Suprapubic skin (tissue), 4 donors: ENCODE results near the gene FGF18. TPM values are rescaled to one million over a fixed set of nuclear protein-coding genes. Genes with fewer than 3 reads are reported as not detected.
"Not testable (repeated sequence)": the region's sequence is repeated elsewhere in the genome, so short reads cannot be mapped to it uniquely, and the experiment has no call there.

Experiments
- DNase-seq, 2 donors: peaks; one replicate each; pipeline ENCODE4 v3.0.0-alpha.2; 2019; ENCODE audit warnings: low spot score in 2 of 2
- H3K27ac ChIP-seq: fragments of 200-600 bp; sonication (generic); one replicate; pipeline ENCODE4 v1.5.1; 2019
- H3K27me3 ChIP-seq: fragments of 200-600 bp; sonication (generic); one replicate; pipeline ENCODE4 v1.5.1; 2019
- H3K36me3 ChIP-seq: fragments of 200-600 bp; sonication (generic); one replicate; pipeline ENCODE4 v1.5.1; 2019
- H3K4me1 ChIP-seq: fragments of 200-600 bp; sonication (generic); one replicate; pipeline ENCODE4 v1.5.1; 2019
- H3K4me3 ChIP-seq: fragments of 200-600 bp; sonication (generic); one replicate; pipeline ENCODE4 v1.5.1; 2019; ENCODE audit warnings: mild to moderate bottlenecking
- H3K9me3 ChIP-seq: fragments of 200-600 bp; sonication (generic); one replicate; pipeline ENCODE4 v1.5.1; 2019
- EP300 ChIP-seq: sonication (generic); formaldehyde crosslinking; IDR thresholded peaks from one replicate; pipeline ENCODE4 v1.6.1; 2017; ENCODE audit warnings: antibody characterized with exemption
- POLR2A ChIP-seq, 2 donors: fragments of 450-650 bp; IDR thresholded peaks; one replicate each; pipeline ENCODE4 v1.6.1; 2017; ENCODE audit warnings: antibody characterized with exemption in 2 of 2, mild to moderate bottlenecking in 2 of 2, moderate library complexity in 2 of 2
- POLR2AphosphoS5 ChIP-seq, 3 donors: sonication (generic); formaldehyde crosslinking; IDR thresholded peaks; one replicate each; pipeline ENCODE4 v1.6.1; 2017; ENCODE audit warnings: antibody characterized with exemption in 3 of 3
- WGBS: methylation state at CpG from one replicate; pipeline ENCODE4 v1.1.5; 2018; 5-methylcytosine and 5-hydroxymethylcytosine counted together
- total RNA-seq, 4 donors: library from RNA; depleted of rRNA; stranded (reverse); fragments of >200 nt; gene quantifications; one replicate each; pipeline ENCODE4 v1.1.0, GENCODE V29; 2016
- TF ChIP-seq, protein P1 (sequence below), 2 donors: fragments of 200-600 bp in 1 of 2; fragments of 450-650 bp in 1 of 2; sonication (generic) in 1 of 2; IDR thresholded peaks; one replicate each; pipeline ENCODE4 v1.5.1; 2016 to 2019; ENCODE audit warnings: antibody characterized with exemption in 2 of 2, mild to moderate bottlenecking in 1 of 2, moderate library complexity in 1 of 2

The FGF18 gene, protein sequence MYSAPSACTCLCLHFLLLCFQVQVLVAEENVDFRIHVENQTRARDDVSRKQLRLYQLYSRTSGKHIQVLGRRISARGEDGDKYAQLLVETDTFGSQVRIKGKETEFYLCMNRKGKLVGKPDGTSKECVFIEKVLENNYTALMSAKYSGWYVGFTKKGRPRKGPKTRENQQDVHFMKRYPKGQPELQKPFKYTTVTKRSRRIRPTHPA
- 1 to 10 TPM in 1 of 4 donors, under 1 TPM in 3; 0.32 to 3.2 (median 0.50) TPM for total RNA-seq

- WGBS: 0% methylated on average over 25 of the region's 74 CpGs
- Histone ChIP-seq H3K27me3 (peaks cover 31% of the 10 kb centered on the region), H3K4me1 (peaks cover 31% of the 10 kb centered on the region), H3K27ac (no peak within 1 kb of the TSS), H3K4me3 (peak within 1 kb of the TSS; percentile 57), H3K9me3 (no peaks in the 10 kb centered on the region), H3K36me3 (no peaks in the 10 kb centered on the region)
- TF ChIP-seq, protein P1, sequence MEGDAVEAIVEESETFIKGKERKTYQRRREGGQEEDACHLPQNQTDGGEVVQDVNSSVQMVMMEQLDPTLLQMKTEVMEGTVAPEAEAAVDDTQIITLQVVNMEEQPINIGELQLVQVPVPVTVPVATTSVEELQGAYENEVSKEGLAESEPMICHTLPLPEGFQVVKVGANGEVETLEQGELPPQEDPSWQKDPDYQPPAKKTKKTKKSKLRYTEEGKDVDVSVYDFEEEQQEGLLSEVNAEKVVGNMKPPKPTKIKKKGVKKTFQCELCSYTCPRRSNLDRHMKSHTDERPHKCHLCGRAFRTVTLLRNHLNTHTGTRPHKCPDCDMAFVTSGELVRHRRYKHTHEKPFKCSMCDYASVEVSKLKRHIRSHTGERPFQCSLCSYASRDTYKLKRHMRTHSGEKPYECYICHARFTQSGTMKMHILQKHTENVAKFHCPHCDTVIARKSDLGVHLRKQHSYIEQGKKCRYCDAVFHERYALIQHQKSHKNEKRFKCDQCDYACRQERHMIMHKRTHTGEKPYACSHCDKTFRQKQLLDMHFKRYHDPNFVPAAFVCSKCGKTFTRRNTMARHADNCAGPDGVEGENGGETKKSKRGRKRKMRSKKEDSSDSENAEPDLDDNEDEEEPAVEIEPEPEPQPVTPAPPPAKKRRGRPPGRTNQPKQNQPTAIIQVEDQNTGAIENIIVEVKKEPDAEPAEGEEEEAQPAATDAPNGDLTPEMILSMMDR (IDR thresholded peaks at IDR 0.05): no peak
- TF ChIP-seq EP300 (no peak), POLR2AphosphoS5 (IDR thresholded peaks at IDR 0.05) (no peak), POLR2A (IDR thresholded peaks at IDR 0.05) (no peak)
- DNase-seq: peak; percentile 62 to 78
Observed at GRCh38 chr5:171418982-171419687, at the start of gene FGF18. Gene FGF18, plus strand, starts transcription at chr5:171419647. Its CDS starts 553 bp downstream, at chr5:171420200.

DNA sequence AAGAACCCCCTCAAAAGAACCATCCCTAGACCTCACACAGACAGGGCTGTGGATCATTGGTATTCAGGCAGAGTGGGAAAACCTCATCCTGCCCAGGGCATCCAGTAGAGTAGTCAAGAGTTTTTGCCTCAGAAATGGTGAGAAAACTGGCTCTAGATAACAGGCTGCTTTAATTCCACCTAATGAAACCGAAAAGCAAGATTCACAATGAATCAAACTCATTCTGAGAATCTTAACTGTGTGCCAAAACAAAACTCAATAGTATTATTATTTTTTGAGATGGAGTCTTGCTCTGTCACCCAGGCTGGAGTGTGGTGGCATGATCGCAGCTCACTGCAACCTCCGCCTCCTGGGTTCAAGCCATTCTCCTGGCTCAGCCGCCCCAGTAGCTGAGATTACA is 49.5 kb upstream of the FGF18 start:
- no peak for DNase-seq
- peaks cover 19% of the 10 kb centered on the region for H3K27me3 ChIP-seq
- H3K9me3 ChIP-seq: no peaks in the 10 kb centered on the region
- TF ChIP-seq, protein P1 (IDR thresholded peaks at IDR 0.05): no peak
- TF ChIP-seq POLR2AphosphoS5 (IDR thresholded peaks at IDR 0.05) (no peak), EP300 (no peak), POLR2A (IDR thresholded peaks at IDR 0.05) (no peak)
- 94% methylated on average over 4 of the region's 4 CpGs for WGBS
- H3K4me3 ChIP-seq: no peak overlapping the region
- H3K27ac ChIP-seq: no peak overlapping the region
- H3K36me3 ChIP-seq: no peaks in the 10 kb centered on the region
- no peaks in the 10 kb centered on the region for H3K4me1 ChIP-seq

DNA sequence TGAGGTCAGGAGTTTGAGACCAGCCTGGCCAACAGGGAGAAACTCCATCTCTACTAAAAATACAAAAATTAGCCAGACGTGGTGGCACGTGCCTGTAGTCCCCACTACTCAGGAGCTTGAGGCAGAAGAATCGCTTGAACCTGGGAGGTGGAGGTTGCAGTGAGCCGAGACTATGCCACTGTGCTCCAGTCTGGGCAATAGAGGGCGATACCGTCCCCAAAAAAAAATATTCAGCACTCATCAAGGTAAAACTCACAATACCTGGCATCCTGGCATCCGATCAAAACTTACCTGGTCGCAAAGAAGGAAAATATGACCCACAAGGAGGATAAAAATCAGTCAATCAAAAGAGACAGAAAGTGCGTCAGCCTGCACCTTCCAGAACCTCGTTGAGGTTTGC is 48.6 kb upstream of the FGF18 start:
- not testable (repeated sequence) for H3K4me1 ChIP-seq, H3K9me3 ChIP-seq, H3K27ac ChIP-seq, DNase-seq, H3K36me3 ChIP-seq, H3K4me3 ChIP-seq
- peaks cover 12% of the 10 kb centered on the region for H3K27me3 ChIP-seq
- 35% methylated on average over 10 of the region's 10 CpGs for WGBS

DNA sequence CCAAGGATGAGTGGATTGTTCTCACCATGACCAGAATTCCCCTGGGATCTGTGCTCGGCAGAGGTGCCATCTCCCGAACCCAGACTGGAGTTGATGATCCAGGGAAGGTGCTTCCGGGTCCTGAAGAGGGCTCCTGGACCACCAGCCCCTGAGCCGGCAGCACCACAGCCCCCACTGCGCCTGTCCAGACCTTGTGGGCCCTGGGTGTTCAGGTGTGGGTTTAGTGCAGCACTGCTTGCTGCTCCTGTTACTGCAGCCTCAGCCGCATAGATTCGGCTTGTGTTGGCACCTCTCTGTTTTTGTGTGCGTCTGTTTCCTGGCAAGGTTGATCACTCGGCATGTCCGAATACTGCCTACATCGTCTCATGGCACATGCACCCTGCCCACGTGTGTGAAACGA is 48.1 kb upstream of the FGF18 start:
- Histone ChIP-seq H3K4me1 (no peaks in the 10 kb centered on the region), H3K36me3 (no peaks in the 10 kb centered on the region), H3K9me3 (no peaks in the 10 kb centered on the region), H3K27ac (no peak overlapping the region), H3K27me3 (peaks cover 12% of the 10 kb centered on the region), H3K4me3 (no peak overlapping the region)
- no peak for DNase-seq
- 75% methylated on average over 13 of the region's 13 CpGs for WGBS
- no peak for TF ChIP-seq POLR2AphosphoS5 (IDR thresholded peaks at IDR 0.05)
- TF ChIP-seq, protein P1 (IDR thresholded peaks at IDR 0.05): no peak
- no peak for TF ChIP-seq EP300
- no peak for TF ChIP-seq POLR2A (IDR thresholded peaks at IDR 0.05)

DNA sequence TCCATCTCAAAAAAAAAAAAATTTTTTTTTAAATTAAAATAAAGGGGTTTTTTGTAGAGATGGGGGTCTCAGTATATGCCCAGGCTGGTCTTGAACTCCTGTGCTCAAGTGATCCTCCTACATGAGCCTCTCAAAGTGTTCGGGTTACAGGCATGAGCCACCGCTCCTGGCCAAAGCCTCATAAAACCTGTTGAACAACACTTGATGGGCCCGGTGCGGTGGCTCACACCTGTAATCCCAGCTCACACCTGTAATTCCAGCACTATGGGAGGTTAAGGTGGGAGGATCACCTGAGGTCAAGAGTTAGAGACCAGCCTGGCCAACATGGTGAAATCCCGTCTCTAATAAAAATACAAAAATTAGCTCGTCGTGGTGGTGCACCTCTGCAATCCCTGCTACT is 39.5 kb upstream of the FGF18 start:
- TF ChIP-seq POLR2A (IDR thresholded peaks at IDR 0.05) (no peak), POLR2AphosphoS5 (IDR thresholded peaks at IDR 0.05) (no peak), EP300 (no peak)
- no peak for DNase-seq
- H3K36me3 ChIP-seq: no peaks in the 10 kb centered on the region
- H3K4me1 ChIP-seq: no peaks in the 10 kb centered on the region
- no peaks in the 10 kb centered on the region for H3K27me3 ChIP-seq
- no peak overlapping the region for H3K27ac ChIP-seq
- H3K9me3 ChIP-seq: no peaks in the 10 kb centered on the region
- WGBS: 89% methylated on average over 7 of the region's 7 CpGs
- no peak overlapping the region for H3K4me3 ChIP-seq

DNA sequence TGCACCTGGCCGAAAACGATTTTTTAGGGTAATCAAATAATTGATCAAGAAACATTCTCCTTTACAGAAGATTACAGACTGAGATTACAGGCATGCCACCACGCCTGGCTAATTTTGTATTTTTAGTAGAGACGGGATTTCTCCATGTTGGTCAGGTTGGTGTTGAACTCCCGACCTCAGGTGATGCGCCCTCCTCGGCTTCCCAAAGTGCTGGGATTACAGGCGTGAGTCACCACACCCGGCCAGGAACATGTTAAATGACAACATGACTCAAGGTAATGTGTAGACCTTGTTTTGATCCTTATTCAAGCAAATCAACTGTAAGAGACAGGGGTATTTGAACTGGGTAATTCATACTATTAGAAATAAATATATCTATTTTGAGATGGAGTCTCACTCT is 35.0 kb upstream of the FGF18 start:
- not testable (repeated sequence) for DNase-seq, H3K36me3 ChIP-seq, H3K9me3 ChIP-seq, H3K27me3 ChIP-seq, H3K27ac ChIP-seq, H3K4me3 ChIP-seq
- peaks cover 13% of the 10 kb centered on the region for H3K4me1 ChIP-seq
- 88% methylated on average over 9 of the region's 9 CpGs for WGBS

DNA sequence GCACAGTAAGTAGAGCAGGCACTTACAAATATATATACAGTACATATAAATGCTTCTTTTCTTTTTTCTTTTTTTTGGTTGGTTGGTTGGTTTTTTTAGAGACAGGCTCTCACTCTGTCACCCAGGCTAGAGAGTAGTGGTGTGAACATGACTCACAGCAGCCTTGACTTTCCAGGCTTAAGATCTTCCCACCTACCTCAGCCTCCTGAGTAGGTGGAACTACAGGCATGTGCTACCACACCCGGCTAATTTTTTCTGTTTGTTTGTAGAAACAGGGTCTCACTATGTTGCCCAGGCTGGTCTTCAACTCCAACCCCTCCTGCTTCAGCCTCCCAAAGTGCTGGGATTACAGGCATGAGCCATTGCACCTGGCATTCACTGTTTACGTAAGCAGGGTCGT is 34.4 kb upstream of the FGF18 start:
- not testable (repeated sequence) for H3K9me3 ChIP-seq, H3K4me3 ChIP-seq, DNase-seq, H3K27ac ChIP-seq, H3K27me3 ChIP-seq, H3K36me3 ChIP-seq
- WGBS: 84% methylated on average over 3 of the region's 3 CpGs
- peaks cover 19% of the 10 kb centered on the region for H3K4me1 ChIP-seq
